ENCODE results near the gene IFITM10.

DNA sequence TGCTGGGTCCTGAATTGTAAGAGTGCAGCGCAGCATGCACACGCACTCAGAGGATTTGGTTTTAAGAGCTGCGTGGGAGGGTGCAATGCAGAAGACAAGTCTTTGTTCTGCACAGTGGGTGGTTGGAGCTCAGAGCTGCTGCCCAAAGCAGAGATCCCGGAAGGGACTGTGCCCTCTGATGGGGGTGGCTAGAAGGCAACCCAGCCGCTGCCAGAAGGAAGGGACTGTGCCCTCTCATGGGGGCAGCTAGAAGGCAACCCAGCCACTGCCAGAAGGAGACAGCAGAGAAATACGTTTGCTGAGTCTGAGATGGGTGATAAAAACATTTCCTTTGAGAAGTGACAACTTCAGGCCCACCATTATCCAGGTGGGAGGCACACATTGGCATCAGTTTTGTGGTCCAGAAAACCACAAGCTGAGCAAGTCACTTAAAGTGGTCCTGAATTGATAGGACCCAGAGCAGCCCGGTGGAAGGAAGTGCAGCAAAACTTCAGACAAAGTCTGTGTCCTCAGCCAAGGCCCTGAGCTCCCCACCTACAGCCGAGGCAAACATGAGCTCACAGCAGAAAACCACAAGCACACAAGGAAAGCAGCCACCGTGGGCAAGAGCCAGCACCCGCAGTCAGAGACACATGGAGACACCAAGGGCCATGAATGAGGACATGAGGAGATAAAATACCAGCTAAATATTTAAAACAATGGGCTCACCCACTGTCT, 49.1 kb downstream of the IFITM10 start:
- no peak for TF ChIP-seq POLR2A (IDR thresholded peaks at IDR 0.05; ENCODE audit: low read depth)
- TF ChIP-seq, protein P1, sequence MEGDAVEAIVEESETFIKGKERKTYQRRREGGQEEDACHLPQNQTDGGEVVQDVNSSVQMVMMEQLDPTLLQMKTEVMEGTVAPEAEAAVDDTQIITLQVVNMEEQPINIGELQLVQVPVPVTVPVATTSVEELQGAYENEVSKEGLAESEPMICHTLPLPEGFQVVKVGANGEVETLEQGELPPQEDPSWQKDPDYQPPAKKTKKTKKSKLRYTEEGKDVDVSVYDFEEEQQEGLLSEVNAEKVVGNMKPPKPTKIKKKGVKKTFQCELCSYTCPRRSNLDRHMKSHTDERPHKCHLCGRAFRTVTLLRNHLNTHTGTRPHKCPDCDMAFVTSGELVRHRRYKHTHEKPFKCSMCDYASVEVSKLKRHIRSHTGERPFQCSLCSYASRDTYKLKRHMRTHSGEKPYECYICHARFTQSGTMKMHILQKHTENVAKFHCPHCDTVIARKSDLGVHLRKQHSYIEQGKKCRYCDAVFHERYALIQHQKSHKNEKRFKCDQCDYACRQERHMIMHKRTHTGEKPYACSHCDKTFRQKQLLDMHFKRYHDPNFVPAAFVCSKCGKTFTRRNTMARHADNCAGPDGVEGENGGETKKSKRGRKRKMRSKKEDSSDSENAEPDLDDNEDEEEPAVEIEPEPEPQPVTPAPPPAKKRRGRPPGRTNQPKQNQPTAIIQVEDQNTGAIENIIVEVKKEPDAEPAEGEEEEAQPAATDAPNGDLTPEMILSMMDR (IDR thresholded peaks at IDR 0.05) = no peak
- TF ChIP-seq EP300 (IDR thresholded peaks at IDR 0.05) = no peak
- no peak for TF ChIP-seq POLR2AphosphoS5 (IDR thresholded peaks at IDR 0.05)

Measured in esophagus muscularis mucosa (tissue), 4 donors.